HUES6 (cell line): ENCODE data around the gene GJC3.
A peak's percentile ranks its signal among the peaks of the same experiment; 100 is the strongest.
"Not testable (repeated sequence)": the region's sequence is repeated elsewhere in the genome, so short reads cannot be mapped to it uniquely, and the experiment has no call there.

Experiments
- H3K27ac ChIP-seq: 2 replicates; pipeline ENCODE4 v1.7.0; 2013; ENCODE audit warnings: low read depth, mild to moderate bottlenecking, low read length, inconsistent platforms
- H3K27me3 ChIP-seq: 2 replicates; pipeline ENCODE4 v1.6.1; 2013; ENCODE audit warnings: low read length; ENCODE audit not compliant: control insufficient read depth, insufficient read depth
- H3K36me3 ChIP-seq: 2 replicates; pipeline ENCODE4 v1.6.1; 2013; ENCODE audit warnings: low read length; ENCODE audit not compliant: control insufficient read depth, insufficient read depth
- H3K4me1 ChIP-seq: 2 replicates; pipeline ENCODE4 v1.6.1; 2013; ENCODE audit warnings: low read length; ENCODE audit not compliant: control insufficient read depth, insufficient read depth
- H3K4me3 ChIP-seq: 2 replicates; pipeline ENCODE4 v1.5.1; 2013; ENCODE audit warnings: low read depth, low read length
- H3K9ac ChIP-seq: one replicate; pipeline ENCODE4 v1.6.1; 2013; ENCODE audit warnings: mild to moderate bottlenecking, low read length
- H3K9me3 ChIP-seq: 2 replicates; pipeline ENCODE4 v1.6.1; 2013; ENCODE audit warnings: low read depth, low read length; ENCODE audit not compliant: control insufficient read depth, insufficient read depth

GJC3 gene

GRCh38 chr7:99928994-99929729, at the start of gene GJC3:
GJC3 (minus strand) TSS chr7:99929620; CDS start chr7:99929620, 0 bp downstream.
- H3K4me1 ChIP-seq = peaks cover 6% of the 10 kb centered on the region
- peak within 1 kb of the TSS; percentile 58 for H3K4me3 ChIP-seq
- H3K36me3 ChIP-seq = no peaks in the 10 kb centered on the region
- H3K27ac ChIP-seq = no peak within 1 kb of the TSS
- H3K9me3 ChIP-seq = no peaks in the 10 kb centered on the region
- H3K27me3 ChIP-seq = peaks cover 14% of the 10 kb centered on the region
- H3K9ac ChIP-seq = peak within 1 kb of the TSS; percentile 47

GRCh38 chr7:99976626-99977025, 47.2 kb upstream of the GJC3 start:
- Histone ChIP-seq H3K9me3 (no peaks in the 10 kb centered on the region), H3K9ac (no peak overlapping the region), H3K4me3 (no peak overlapping the region), H3K27ac (no peak overlapping the region), H3K27me3 (peaks cover 5% of the 10 kb centered on the region; the same call in 1 of the 2 replicates), H3K36me3 (no peaks in the 10 kb centered on the region), H3K4me1 (no peaks in the 10 kb centered on the region)

- Histone ChIP-seq H3K9me3 (no peaks in the 10 kb centered on the region), H3K4me3 (no peak within 1 kb of the TSS), H3K9ac (no peak within 1 kb of the TSS), H3K27me3 (peaks cover 5% of the 10 kb centered on the region; the same call in 1 of the 2 replicates), H3K4me1 (no peaks in the 10 kb centered on the region), H3K36me3 (no peaks in the 10 kb centered on the region), H3K27ac (no peak within 1 kb of the TSS)
These were observed 46.5 kb upstream of the GJC3 start, which contains the start of gene AZGP1 for GRCh38 chr7:99975782-99976521. AZGP1 (minus strand) TSS chr7:99976031; CDS start chr7:99976020, 11 bp downstream.

- no peaks in the 10 kb centered on the region for H3K36me3 ChIP-seq
- no peak overlapping the region for H3K9ac ChIP-seq
- no peaks in the 10 kb centered on the region for H3K4me1 ChIP-seq
- H3K27me3 ChIP-seq = peaks cover 5% of the 10 kb centered on the region; the same call in 1 of the 2 replicates
- no peaks in the 10 kb centered on the region for H3K9me3 ChIP-seq
- H3K4me3 ChIP-seq = no peak overlapping the region
- no peak overlapping the region for H3K27ac ChIP-seq
These were observed 45.3 kb upstream of the GJC3 start for GRCh38 chr7:99974681-99975080.

- H3K4me1 ChIP-seq, H3K36me3 ChIP-seq, H3K27me3 ChIP-seq, H3K9me3 ChIP-seq, H3K27ac ChIP-seq, H3K9ac ChIP-seq, H3K4me3 ChIP-seq: not testable (repeated sequence)
These were observed 44.4 kb upstream of the GJC3 start for GRCh38 chr7:99973817-99974216.

GRCh38 chr7:99971242-99971641, 41.8 kb upstream of the GJC3 start:
- Histone ChIP-seq H3K4me1 (no peaks in the 10 kb centered on the region), H3K4me3 (no peak overlapping the region), H3K9ac (no peak overlapping the region), H3K27me3 (peaks cover 16% of the 10 kb centered on the region; the same call in 1 of the 2 replicates), H3K9me3 (no peaks in the 10 kb centered on the region), H3K36me3 (no peaks in the 10 kb centered on the region), H3K27ac (no peak overlapping the region)

- not testable (repeated sequence) for H3K4me1 ChIP-seq, H3K4me3 ChIP-seq, H3K36me3 ChIP-seq, H3K9me3 ChIP-seq, H3K27ac ChIP-seq, H3K9ac ChIP-seq
- H3K27me3 ChIP-seq = peaks cover 16% of the 10 kb centered on the region; the same call in 1 of the 2 replicates
These were observed 40.4 kb upstream of the GJC3 start for GRCh38 chr7:99969813-99970212.

GRCh38 chr7:99969298-99969697, 39.9 kb upstream of the GJC3 start:
- peaks cover 16% of the 10 kb centered on the region; the same call in 1 of the 2 replicates for H3K27me3 ChIP-seq
- H3K9ac ChIP-seq = no peak overlapping the region
- no peaks in the 10 kb centered on the region for H3K36me3 ChIP-seq
- no peak overlapping the region for H3K4me3 ChIP-seq
- no peak overlapping the region for H3K27ac ChIP-seq
- H3K9me3 ChIP-seq = no peaks in the 10 kb centered on the region
- H3K4me1 ChIP-seq = no peaks in the 10 kb centered on the region

GRCh38 chr7:99958564-99959227, 29.3 kb upstream of the GJC3 start:
- Histone ChIP-seq H3K27ac (no peak overlapping the region), H3K9me3 (no peaks in the 10 kb centered on the region), H3K27me3 (peaks cover 59% of the 10 kb centered on the region), H3K4me3 (no peak overlapping the region), H3K36me3 (no peaks in the 10 kb centered on the region), H3K9ac (no peak overlapping the region), H3K4me1 (no peaks in the 10 kb centered on the region)

GRCh38 chr7:99955247-99955646, 25.8 kb upstream of the GJC3 start:
- Histone ChIP-seq H3K36me3 (no peaks in the 10 kb centered on the region), H3K27me3 (peaks cover 28% of the 10 kb centered on the region), H3K9me3 (peaks cover 13% of the 10 kb centered on the region), H3K27ac (no peak overlapping the region), H3K4me1 (no peaks in the 10 kb centered on the region), H3K9ac (no peak overlapping the region), H3K4me3 (no peak overlapping the region)

GRCh38 chr7:99954643-99955042, 25.2 kb upstream of the GJC3 start:
- H3K9ac ChIP-seq, H3K36me3 ChIP-seq, H3K4me3 ChIP-seq, H3K4me1 ChIP-seq, H3K27ac ChIP-seq: not testable (repeated sequence)
- peaks cover 22% of the 10 kb centered on the region for H3K27me3 ChIP-seq
- peaks cover 19% of the 10 kb centered on the region for H3K9me3 ChIP-seq
